ENCODE results near the gene NR2F1-AS1.

NR2F1-AS1 gene

GRCh38 chr5:93385655-93386054, 195.4 kb downstream of the NR2F1-AS1 start:
- DNase-seq (ENCODE audit: low read depth in 2 of 2): no peak

- no peak for DNase-seq (ENCODE audit: low read depth in 2 of 2)
Measured at GRCh38 chr5:93384995-93385394, 196.0 kb downstream of the NR2F1-AS1 start.

GRCh38 chr5:93384026-93384425, 197.0 kb downstream of the NR2F1-AS1 start:
- no peak for DNase-seq (ENCODE audit: low read depth in 2 of 2)

GRCh38 chr5:93382188-93382825, 198.7 kb downstream of the NR2F1-AS1 start:
- DNase-seq (ENCODE audit: low read depth in 2 of 2): no peak

GRCh38 chr5:93381057-93381456, 200.0 kb downstream of the NR2F1-AS1 start:
- DNase-seq (ENCODE audit: low read depth in 2 of 2): no peak

GRCh38 chr5:93378073-93378472, 202.9 kb downstream of the NR2F1-AS1 start:
- no peak for DNase-seq (ENCODE audit: low read depth in 2 of 2)

GRCh38 chr5:93371893-93372292, 209.1 kb downstream of the NR2F1-AS1 start:
- DNase-seq (ENCODE audit: low read depth in 2 of 2): no peak

GRCh38 chr5:93364378-93364777, 216.6 kb downstream of the NR2F1-AS1 start:
- DNase-seq (ENCODE audit: low read depth in 2 of 2): no peak

GRCh38 chr5:93360436-93361088, 220.5 kb downstream of the NR2F1-AS1 start:
- no peak for DNase-seq (ENCODE audit: low read depth in 2 of 2)

GRCh38 chr5:93359960-93360305, 221.1 kb downstream of the NR2F1-AS1 start:
- DNase-seq (ENCODE audit: low read depth in 2 of 2): no peak
